Mammary epithelial cell (primary cell): ENCODE measurements around the gene SH3D19.

Experiments
- CTCF ChIP-seq, 2 donors: IDR thresholded peaks in 1 of 2; conservative IDR thresholded peaks in 1 of 2; 2 replicates each; pipeline ENCODE4 v1.5.1; 2011 to 2012; ENCODE audit warnings: inconsistent platforms in 2 of 2, low read length in 2 of 2, mild to moderate bottlenecking in 2 of 2, control low read depth in 1 of 2, low read depth in 1 of 2; ENCODE audit not compliant: insufficient read depth in 1 of 2; ENCODE audit errors: extremely low read depth in 1 of 2
- EZH2 ChIP-seq: IDR thresholded peaks from 2 replicates; pipeline ENCODE4 v1.6.1; 2012; ENCODE audit warnings: low read length, inconsistent platforms, borderline replicate concordance

GRCh38 chr4:151248519-151248918 lies 76.9 kb downstream of the SH3D19 start:
- no peak for TF ChIP-seq CTCF (conservative IDR thresholded peaks at IDR 0.05 in 1 of 2, IDR thresholded peaks at IDR 0.05 in 1 of 2; ENCODE audit: extremely low read depth in 1 of 2, insufficient read depth in 1 of 2, low read depth in 1 of 2, low read length in 2 of 2)
- TF ChIP-seq EZH2 = no peak
